Measurements from ENCODE around the gene CCNL2. TPM values are rescaled to one million over a fixed set of nuclear protein-coding genes. Genes with fewer than 3 reads are reported as not detected.
A peak's percentile ranks its signal among the peaks of the same experiment; 100 is the strongest.

Gene CCNL2
- total and polyA plus RNA-seq, 9 donors, result 71.1 to 245 (median 196) TPM

DNA sequence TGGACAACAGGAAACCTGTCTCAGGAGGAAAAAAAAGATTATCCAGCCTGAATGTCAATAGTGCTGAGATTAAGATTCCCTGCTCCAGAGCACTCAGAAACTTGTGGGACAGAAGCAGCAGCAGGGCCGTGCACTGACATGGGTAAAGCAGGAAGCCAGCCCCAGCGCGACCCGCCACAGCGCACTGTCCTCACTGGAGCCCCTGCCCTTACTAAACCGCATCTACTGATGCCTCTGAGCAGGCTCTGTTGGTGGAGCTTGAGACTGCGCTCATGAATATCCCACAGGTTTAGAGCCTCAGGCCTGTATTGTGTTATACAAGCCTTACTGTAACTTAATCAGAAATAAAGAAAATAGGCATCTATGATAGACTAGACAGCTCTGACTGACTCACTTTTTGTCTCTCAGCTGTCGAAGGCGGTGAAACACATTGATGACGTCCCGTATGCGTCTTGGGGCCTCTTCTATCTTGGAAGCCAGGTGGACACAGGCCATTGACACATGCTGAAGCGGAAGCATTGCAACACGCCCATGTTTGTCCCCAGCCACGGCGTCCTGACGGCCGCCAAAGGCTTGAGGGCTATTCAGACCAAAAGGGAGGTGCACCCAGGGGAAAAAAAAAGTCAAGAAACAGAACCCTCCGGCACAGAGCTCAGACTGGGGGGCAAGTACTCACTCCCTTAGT lies 1.2 kb downstream of the CCNL2 start:
- TF ChIP-seq EP300 (IDR thresholded peaks at IDR 0.05) (no peak), POLR2A (IDR thresholded peaks at IDR 0.05) (no peak), CTCF (IDR thresholded peaks at IDR 0.05) (no peak)
- WGBS, 3 donors, result 42 to 62% (median 51%) methylated on average over 18 to 19 of the region's 19 CpGs
- Histone ChIP-seq H3K9me3 (no peaks in the 10 kb centered on the region), H3K4me1 (ENCODE audit: insufficient read depth) (peaks cover 10% of the 10 kb centered on the region), H3K27ac (no peak overlapping the region), H3K36me3 (no peaks in the 10 kb centered on the region), H3K4me3 (peak overlapping the region; percentile 64), H3K27me3 (no peaks in the 10 kb centered on the region)
- intact Hi-C loops (cut with DNase I), result loop anchor here in 1 of 4 donors (2.0 kb wide), 1 partner anchor 49 kb away; the partner anchor contains the start of gene DVL1
- DNase-seq, result no peak

GRCh38 chr1:1395166-1395565 lies 4.0 kb downstream of the CCNL2 start:
- intact Hi-C loops (cut with DNase I), result no loop called here
- H3K27ac ChIP-seq, result no peak overlapping the region
- no peak for DNase-seq
- peaks cover 7% of the 10 kb centered on the region for H3K4me1 ChIP-seq (ENCODE audit: insufficient read depth)
- no peaks in the 10 kb centered on the region for H3K27me3 ChIP-seq
- 77 to 84% (median 80%) methylated on average over 11 of the region's 11 CpGs for WGBS, 3 donors
- no peaks in the 10 kb centered on the region for H3K9me3 ChIP-seq
- no peaks in the 10 kb centered on the region for H3K36me3 ChIP-seq
- no peak overlapping the region for H3K4me3 ChIP-seq
- TF ChIP-seq POLR2A (IDR thresholded peaks at IDR 0.05), result no peak

- Histone ChIP-seq H3K27ac (no peak overlapping the region), H3K36me3 (no peaks in the 10 kb centered on the region), H3K4me3 (no peak overlapping the region), H3K27me3 (no peaks in the 10 kb centered on the region), H3K4me1 (ENCODE audit: insufficient read depth) (peaks cover 3% of the 10 kb centered on the region), H3K9me3 (no peaks in the 10 kb centered on the region)
- intact Hi-C loops (cut with DNase I), result no loop called here
- 90 to 94% (median 92%) methylated on average over 7 of the region's 7 CpGs for WGBS, 3 donors
- no peak for DNase-seq
- TF ChIP-seq EP300 (IDR thresholded peaks at IDR 0.05), result no peak
- TF ChIP-seq CTCF (IDR thresholded peaks at IDR 0.05), result no peak
- TF ChIP-seq POLR2A (IDR thresholded peaks at IDR 0.05), result no peak
Observed at GRCh38 chr1:1394116-1394515, 5.0 kb downstream of the CCNL2 start.

DNA sequence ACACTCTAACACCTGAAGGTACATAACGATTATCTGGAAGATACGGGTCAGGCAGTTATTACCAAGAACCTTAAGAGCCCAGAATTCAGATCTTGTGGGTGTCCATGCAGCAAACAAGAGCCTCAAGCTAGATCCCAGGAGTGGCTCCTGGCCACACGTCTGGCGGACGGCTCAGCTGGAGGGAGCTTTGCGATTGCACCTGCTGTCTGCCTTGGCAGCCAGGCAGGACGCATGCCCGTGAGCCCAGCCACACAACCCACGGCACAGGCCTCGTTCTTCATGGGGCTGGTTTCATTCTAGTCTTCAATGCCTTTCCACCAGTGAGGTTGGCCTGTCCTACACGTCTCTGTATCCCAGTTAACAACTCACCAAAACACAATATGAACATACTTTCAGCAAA lies 5.7 kb downstream of the CCNL2 start:
- H3K27ac ChIP-seq, result no peak overlapping the region
- H3K27me3 ChIP-seq, result no peaks in the 10 kb centered on the region
- H3K36me3 ChIP-seq, result peaks cover 2% of the 10 kb centered on the region
- DNase-seq, result no peak
- no peak overlapping the region for H3K4me3 ChIP-seq
- intact Hi-C loops (cut with DNase I), result no loop called here
- peaks cover 3% of the 10 kb centered on the region for H3K4me1 ChIP-seq (ENCODE audit: insufficient read depth)
- H3K9me3 ChIP-seq, result no peaks in the 10 kb centered on the region
- 91 to 93% (median 91%) methylated on average over 11 of the region's 11 CpGs for WGBS, 3 donors
- TF ChIP-seq POLR2A (IDR thresholded peaks at IDR 0.05) (no peak), CTCF (IDR thresholded peaks at IDR 0.05) (no peak), EP300 (IDR thresholded peaks at IDR 0.05) (no peak)

DNA sequence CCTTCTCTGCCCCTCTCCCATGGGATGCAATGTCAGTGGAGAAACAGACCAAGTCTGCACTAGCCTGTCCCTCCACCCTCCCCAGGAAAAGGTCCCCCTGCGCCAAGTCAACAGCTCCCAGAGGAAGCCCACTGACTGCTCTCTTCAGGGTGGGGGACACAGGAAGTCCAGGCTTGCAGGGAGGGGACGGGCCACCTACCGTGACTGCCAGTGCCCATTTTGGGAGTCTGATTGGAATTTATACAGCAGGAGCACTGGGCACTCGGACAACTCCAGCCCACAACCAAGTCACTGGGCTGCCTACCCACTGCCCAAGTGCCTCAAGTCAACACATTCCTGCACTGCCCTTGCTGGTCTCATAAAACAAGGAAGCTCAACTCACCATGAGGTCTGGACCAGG lies 6.1 kb downstream of the CCNL2 start:
- Histone ChIP-seq H3K27me3 (no peaks in the 10 kb centered on the region), H3K27ac (no peak overlapping the region), H3K36me3 (peaks cover 2% of the 10 kb centered on the region), H3K4me1 (ENCODE audit: insufficient read depth) (no peaks in the 10 kb centered on the region), H3K9me3 (no peaks in the 10 kb centered on the region), H3K4me3 (no peak overlapping the region)
- TF ChIP-seq CTCF (IDR thresholded peaks at IDR 0.05), result no peak
- no peak for TF ChIP-seq POLR2A (IDR thresholded peaks at IDR 0.05)
- TF ChIP-seq EP300 (IDR thresholded peaks at IDR 0.05), result no peak
- 87 to 94% (median 91%) methylated on average over 4 of the region's 4 CpGs for WGBS, 3 donors
- no peak for DNase-seq
- intact Hi-C loops (cut with DNase I), result no loop called here

Data from ovary (tissue), 9 donors.